Upper lobe of left lung (tissue), 6 donors: Measurements from ENCODE around the gene NUP214. TPM values are rescaled to one million over a fixed set of nuclear protein-coding genes. Genes with fewer than 3 reads are reported as not detected.

Source experiments
- ATAC-seq, 2 donors: fragments of 200-7000 bp; cut with Tn5 transposase; one replicate each; pipeline ENCODE4 v1.9.1; 2022; ENCODE audit warnings: mild to moderate bottlenecking in 2 of 2, moderate library complexity in 2 of 2; ENCODE audit not compliant: low FRiP score in 2 of 2
- DNase-seq, 2 donors: peaks; one replicate each; pipeline ENCODE4 v3.0.0-alpha.2; 2019 to 2020
- H3K27ac ChIP-seq, 4 donors: fragments of 200-600 bp; sonication (generic); one replicate each; pipeline ENCODE4 v1.5.1; 2016 to 2019
- H3K27me3 ChIP-seq, 4 donors: fragments of 200-600 bp; sonication (generic); one replicate each; pipeline ENCODE4 v1.5.1; 2017 to 2019
- H3K36me3 ChIP-seq, 4 donors: fragments of 200-600 bp; sonication (generic); one replicate each; pipeline ENCODE4 v1.5.1; 2016 to 2019
- H3K4me1 ChIP-seq, 4 donors: fragments of 200-600 bp; sonication (generic); one replicate each; pipeline ENCODE4 v1.5.1; 2018 to 2019
- H3K4me3 ChIP-seq, 4 donors: fragments of 200-600 bp; sonication (generic); one replicate each; pipeline ENCODE4 v1.5.1; 2017 to 2019; ENCODE audit warnings: mild to moderate bottlenecking in 2 of 4, moderate library complexity in 1 of 4
- H3K9me3 ChIP-seq, 4 donors: fragments of 200-600 bp; sonication (generic); one replicate each; pipeline ENCODE4 v1.5.1; 2018 to 2019
- EP300 ChIP-seq, 4 donors: sonication (generic); formaldehyde crosslinking; IDR thresholded peaks; one replicate each; pipeline ENCODE4 v1.5.1; 2017; ENCODE audit warnings: antibody characterized with exemption in 4 of 4, control low read depth in 2 of 4
- POLR2A ChIP-seq, 4 donors: fragments of 450-650 bp; IDR thresholded peaks; one replicate each; pipeline ENCODE4 v1.5.1; 2016 to 2017; ENCODE audit warnings: antibody characterized with exemption in 4 of 4, mild to moderate bottlenecking in 2 of 4
- POLR2AphosphoS5 ChIP-seq, 2 donors: sonication (generic); formaldehyde crosslinking; IDR thresholded peaks; one replicate each; pipeline ENCODE4 v1.5.1; 2017; ENCODE audit warnings: antibody characterized with exemption in 2 of 2
- WGBS, 2 donors: methylation state at CpG; one replicate each; pipeline ENCODE4 v1.1.5; 2017 to 2018; 5-methylcytosine and 5-hydroxymethylcytosine counted together
- total RNA-seq, 6 donors: library from RNA; depleted of rRNA in 4 of 6; stranded (reverse); fragments of >200 nt in 4 of 6; gene quantifications; one replicate each; pipeline versions ENCODE4 v1.1.0 to v1.2.1, GENCODE V29; 2016 to 2021
- TF ChIP-seq, protein P1 (sequence below), 6 experiments: fragments of 450-650 bp in 4 of 6; fragments of 200-600 bp in 2 of 6; sonication (generic) in 2 of 6; IDR thresholded peaks; one replicate each; pipeline ENCODE4 v1.5.1; 2016 to 2019; ENCODE audit warnings: antibody characterized with exemption in 6 of 6
- donor health status: DM: no; HTN: no; CAD: no; lungs with moderate emphysema.
- donor health status: DM: no; HTN: yes; CAD: no; lungs with severe emphysema.

Gene NUP214
- total RNA-seq, 6 donors from 2014 or later = 35.3 to 113 (median 44.3) TPM

DNA sequence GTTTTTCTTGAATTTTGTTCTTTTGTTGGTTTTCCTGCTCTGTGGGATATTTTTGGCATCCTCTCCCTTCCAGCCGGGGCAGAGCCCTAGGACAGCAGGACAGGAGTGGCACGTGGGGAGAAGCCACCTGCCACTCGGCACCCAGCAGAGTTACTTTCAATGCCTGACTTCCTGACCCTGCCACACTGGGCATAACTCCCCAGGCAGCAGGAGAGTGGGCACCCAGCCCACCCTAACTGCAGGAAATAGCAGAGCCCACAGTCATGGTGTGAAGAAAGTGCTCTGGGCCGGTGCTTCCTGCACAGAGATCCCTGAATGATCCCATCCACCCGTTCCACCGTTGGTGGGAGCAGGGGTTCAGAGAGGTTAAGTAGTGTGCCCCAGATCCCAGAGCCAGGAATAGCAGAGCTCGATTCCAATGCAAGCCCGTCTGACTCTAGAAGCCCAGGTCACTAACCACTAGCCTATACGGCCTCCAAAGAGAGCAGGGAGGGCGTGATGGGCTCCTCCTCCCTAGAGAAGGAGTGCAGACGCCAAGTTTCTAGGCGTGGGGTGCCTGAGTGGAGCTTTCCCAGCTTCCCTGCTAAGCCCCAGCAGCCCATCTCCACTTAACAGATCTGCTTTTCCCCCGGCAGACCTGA is 8.1 kb upstream of the NUP214 start:
- TF ChIP-seq EP300 (IDR thresholded peaks at IDR 0.05) (no peak), POLR2AphosphoS5 (IDR thresholded peaks at IDR 0.05) (peak in 1 of 2 donors; percentile 12), POLR2A (IDR thresholded peaks at IDR 0.05) (no peak)

DNA sequence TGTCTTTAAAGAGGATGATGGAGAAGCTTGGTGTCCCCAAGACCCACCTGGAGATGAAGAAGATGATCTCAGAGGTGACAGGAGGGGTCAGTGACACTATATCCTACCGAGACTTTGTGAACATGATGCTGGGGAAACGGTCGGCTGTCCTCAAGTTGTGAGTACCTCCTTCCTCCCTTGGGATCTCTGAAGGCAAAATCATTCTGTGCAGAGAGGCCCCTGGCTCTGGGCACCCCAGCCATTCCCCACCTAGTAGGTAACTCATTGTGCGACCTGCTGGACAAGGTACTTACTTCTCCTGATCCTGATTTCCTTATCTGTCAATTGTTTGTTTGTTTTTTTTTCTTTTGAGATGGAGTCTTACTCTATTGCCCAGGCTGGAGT is 7.6 kb upstream of the NUP214 start:
- Histone ChIP-seq H3K36me3 (no peaks in the 10 kb centered on the region), H3K4me1 (peaks cover 0 to 9% (median 3%) of the 10 kb centered on the region in 4 donors), H3K27me3 (no peaks in the 10 kb centered on the region), H3K4me3 (no peak overlapping the region), H3K27ac (peak overlapping the region; percentile 73 to 82 (median 74)), H3K9me3 (no peaks in the 10 kb centered on the region)
- TF ChIP-seq, protein P1, sequence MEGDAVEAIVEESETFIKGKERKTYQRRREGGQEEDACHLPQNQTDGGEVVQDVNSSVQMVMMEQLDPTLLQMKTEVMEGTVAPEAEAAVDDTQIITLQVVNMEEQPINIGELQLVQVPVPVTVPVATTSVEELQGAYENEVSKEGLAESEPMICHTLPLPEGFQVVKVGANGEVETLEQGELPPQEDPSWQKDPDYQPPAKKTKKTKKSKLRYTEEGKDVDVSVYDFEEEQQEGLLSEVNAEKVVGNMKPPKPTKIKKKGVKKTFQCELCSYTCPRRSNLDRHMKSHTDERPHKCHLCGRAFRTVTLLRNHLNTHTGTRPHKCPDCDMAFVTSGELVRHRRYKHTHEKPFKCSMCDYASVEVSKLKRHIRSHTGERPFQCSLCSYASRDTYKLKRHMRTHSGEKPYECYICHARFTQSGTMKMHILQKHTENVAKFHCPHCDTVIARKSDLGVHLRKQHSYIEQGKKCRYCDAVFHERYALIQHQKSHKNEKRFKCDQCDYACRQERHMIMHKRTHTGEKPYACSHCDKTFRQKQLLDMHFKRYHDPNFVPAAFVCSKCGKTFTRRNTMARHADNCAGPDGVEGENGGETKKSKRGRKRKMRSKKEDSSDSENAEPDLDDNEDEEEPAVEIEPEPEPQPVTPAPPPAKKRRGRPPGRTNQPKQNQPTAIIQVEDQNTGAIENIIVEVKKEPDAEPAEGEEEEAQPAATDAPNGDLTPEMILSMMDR (IDR thresholded peaks at IDR 0.05) = no peak
- TF ChIP-seq POLR2A (IDR thresholded peaks at IDR 0.05) (no peak), POLR2AphosphoS5 (IDR thresholded peaks at IDR 0.05) (no peak), EP300 (IDR thresholded peaks at IDR 0.05) (no peak)
- no peak for DNase-seq
- ATAC-seq = no peak
- 70 to 73% methylated on average over 4 of the region's 4 CpGs for WGBS, 2 donors

More for the DNA sequence above, 8.1 kb upstream of the NUP214 start:
- ATAC-seq (peak; percentile 15 to 38), DNase-seq (no peak)
- peaks cover 0 to 9% (median 3%) of the 10 kb centered on the region in 4 donors for H3K4me1 ChIP-seq
- peak overlapping the region; percentile 73 to 82 (median 74) for H3K27ac ChIP-seq
- H3K27me3 ChIP-seq = no peaks in the 10 kb centered on the region
- no peak overlapping the region for H3K4me3 ChIP-seq
- WGBS, 2 donors = 44 to 54% methylated on average over 9 to 13 of the region's 13 CpGs
- no peaks in the 10 kb centered on the region for H3K9me3 ChIP-seq
- H3K36me3 ChIP-seq = no peaks in the 10 kb centered on the region

DNA sequence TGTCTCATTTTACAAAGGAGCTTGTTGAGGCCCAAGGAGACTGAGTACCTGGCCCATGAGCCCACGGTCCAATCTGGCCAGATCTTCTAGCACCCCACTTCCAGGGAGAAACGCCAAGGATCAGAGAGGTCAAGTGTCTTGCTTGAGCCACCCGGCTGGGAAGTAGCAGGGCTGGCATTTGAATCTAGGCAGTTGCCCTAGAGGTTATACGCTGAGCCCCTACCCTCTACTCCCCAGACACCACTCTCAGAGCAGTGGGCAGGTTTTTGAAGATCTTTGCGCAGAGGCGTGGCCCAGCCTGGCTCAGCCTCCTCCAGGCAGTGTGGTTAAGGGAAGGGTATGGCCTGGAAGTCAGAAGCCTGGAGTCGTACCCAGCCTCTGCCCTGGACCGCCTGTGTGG is 5.8 kb upstream of the NUP214 start:
- TF ChIP-seq, protein P1 (IDR thresholded peaks at IDR 0.05) = no peak
- TF ChIP-seq POLR2AphosphoS5 (IDR thresholded peaks at IDR 0.05) (no peak), POLR2A (IDR thresholded peaks at IDR 0.05) (no peak), EP300 (IDR thresholded peaks at IDR 0.05) (no peak)
- Histone ChIP-seq H3K27me3 (no peaks in the 10 kb centered on the region), H3K9me3 (no peaks in the 10 kb centered on the region), H3K36me3 (no peaks in the 10 kb centered on the region), H3K4me1 (peaks cover 3 to 12% (median 6%) of the 10 kb centered on the region in 4 donors), H3K27ac (no peak overlapping the region), H3K4me3 (no peak overlapping the region)
- no peak for ATAC-seq
- 73 to 86% methylated on average over 5 to 8 of the region's 8 CpGs for WGBS, 2 donors
- no peak for DNase-seq

DNA sequence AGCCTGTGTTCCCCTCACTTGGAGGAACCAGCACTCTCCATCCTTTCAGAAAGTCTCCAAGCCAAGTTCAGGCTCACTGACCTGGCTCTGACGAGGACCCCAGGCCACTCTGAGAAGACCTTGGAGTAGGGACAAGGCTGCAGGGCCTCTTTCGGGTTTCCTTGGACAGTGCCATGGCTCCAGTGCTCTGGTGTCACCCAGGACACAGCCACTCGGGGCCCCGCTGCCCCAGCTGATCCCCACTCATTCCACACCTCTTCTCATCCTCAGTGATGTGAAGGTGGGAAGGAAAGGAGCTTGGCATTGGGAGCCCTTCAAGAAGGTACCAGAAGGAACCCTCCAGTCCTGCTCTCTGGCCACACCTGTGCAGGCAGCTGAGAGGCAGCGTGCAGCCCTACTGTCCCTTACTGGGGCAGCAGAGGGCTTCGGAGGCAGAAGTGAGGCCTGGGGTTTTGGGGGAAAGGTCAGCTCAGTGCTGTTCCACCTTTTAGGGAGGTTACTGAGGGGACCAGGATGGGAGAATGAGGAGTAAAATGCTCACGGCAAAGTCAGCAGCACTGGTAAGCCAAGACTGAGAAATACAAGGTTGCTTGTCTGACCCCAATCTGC is 4.7 kb upstream of the NUP214 start:
- TF ChIP-seq EP300 (IDR thresholded peaks at IDR 0.05) (no peak), POLR2A (IDR thresholded peaks at IDR 0.05) (no peak), POLR2AphosphoS5 (IDR thresholded peaks at IDR 0.05) (no peak)
- TF ChIP-seq, protein P1 (IDR thresholded peaks at IDR 0.05) = no peak
- no peaks in the 10 kb centered on the region for H3K9me3 ChIP-seq
- no peaks in the 10 kb centered on the region for H3K36me3 ChIP-seq
- peaks cover 4 to 17% (median 8%) of the 10 kb centered on the region in 4 donors for H3K4me1 ChIP-seq
- no peak for ATAC-seq
- H3K27ac ChIP-seq = no peak overlapping the region
- H3K27me3 ChIP-seq = no peaks in the 10 kb centered on the region
- H3K4me3 ChIP-seq = no peak overlapping the region
- 90 to 96% methylated on average over 4 to 7 of the region's 7 CpGs for WGBS, 2 donors
- no peak for DNase-seq

DNA sequence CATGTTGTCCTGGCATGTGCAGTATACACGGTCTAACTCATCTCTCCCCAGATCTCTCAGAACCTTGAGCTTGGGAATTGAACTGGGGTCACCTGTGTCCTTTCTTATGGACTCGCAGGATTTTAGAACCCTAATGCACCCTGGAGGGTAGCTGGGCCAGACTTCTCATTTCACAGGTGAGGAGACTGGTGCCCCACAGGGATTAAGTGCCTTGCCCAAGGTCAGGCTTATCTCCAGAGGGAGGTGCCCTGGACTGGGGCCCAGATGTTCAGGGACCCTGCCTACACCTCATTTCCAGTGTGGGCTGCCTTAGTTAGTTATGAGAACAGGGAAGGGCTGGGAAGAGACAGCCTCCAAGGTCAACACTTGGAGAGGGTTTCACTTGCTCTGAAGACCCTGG is 4.0 kb upstream of the NUP214 start:
- TF ChIP-seq POLR2AphosphoS5 (IDR thresholded peaks at IDR 0.05) = no peak
- no peak for TF ChIP-seq POLR2A (IDR thresholded peaks at IDR 0.05)
- TF ChIP-seq EP300 (IDR thresholded peaks at IDR 0.05) = no peak
- TF ChIP-seq, protein P1 (IDR thresholded peaks at IDR 0.05) = no peak
- DNase-seq (no peak), ATAC-seq (no peak)
- no peaks in the 10 kb centered on the region for H3K9me3 ChIP-seq
- 82 to 90% methylated on average over 2 of the region's 2 CpGs for WGBS, 2 donors
- no peaks in the 10 kb centered on the region for H3K36me3 ChIP-seq
- H3K4me1 ChIP-seq = peaks cover 9 to 23% (median 12%) of the 10 kb centered on the region in 4 donors
- no peak overlapping the region for H3K4me3 ChIP-seq
- no peak overlapping the region for H3K27ac ChIP-seq
- no peaks in the 10 kb centered on the region for H3K27me3 ChIP-seq
